ENCODE measurements around the gene PPIL1. TPM values are rescaled to one million over a fixed set of nuclear protein-coding genes. Genes with fewer than 3 reads are reported as not detected.
A peak's percentile ranks its signal among the peaks of the same experiment; 100 is the strongest.

The PPIL1 gene
- total and polyA plus RNA-seq, 2 of the 13 experiments (the other 11 are each of a cell fraction or from before 2014, with no cell fraction given): 74.2 to 144 TPM

DNA sequence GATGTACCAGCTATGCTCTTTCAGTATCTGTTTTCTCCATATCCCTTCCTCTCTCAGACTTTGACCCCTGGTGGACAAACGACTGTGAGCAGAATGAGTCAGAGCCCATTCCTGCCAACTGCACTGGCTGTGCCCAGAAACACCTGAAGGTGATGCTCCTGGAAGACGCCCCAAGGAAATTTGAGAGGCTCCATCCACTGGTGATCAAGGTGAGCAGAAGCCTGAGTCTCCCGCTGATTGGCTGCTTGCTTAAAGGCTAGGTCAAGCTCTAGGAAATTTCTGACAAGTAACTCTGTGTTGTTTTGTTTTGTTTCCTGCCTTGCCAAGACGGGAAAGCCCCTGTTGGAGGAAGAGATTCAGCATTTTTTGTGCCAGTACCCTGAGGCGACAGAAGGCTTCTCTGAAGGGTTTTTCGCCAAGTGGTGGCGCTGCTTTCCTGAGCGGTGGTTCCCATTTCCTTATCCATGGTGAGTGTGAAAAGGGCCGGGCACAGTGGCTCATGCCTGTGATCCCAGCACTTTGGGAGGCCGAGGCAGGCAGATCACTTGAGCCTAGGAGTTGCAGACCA, 39.7 kb upstream of the PPIL1 start (continued):
- TF ChIP-seq BATF2 (CRISPR knock-in tag; IDR thresholded peaks at IDR 0.05) (no peak), FLYWCH1 (CRISPR knock-in tag; IDR thresholded peaks at IDR 0.05) (no peak), HNRNPLL (IDR thresholded peaks at IDR 0.05; ENCODE audit: low read depth, low read length, poor library complexity, severe bottlenecking) (no peak), NFYC (CRISPR knock-in tag; IDR thresholded peaks at IDR 0.05) (no peak), ZNF644 (CRISPR knock-in tag; IDR thresholded peaks at IDR 0.05; ENCODE audit: low read depth) (peak; percentile 39; the same call in 1 of the 2 replicates), ZNF24 (IDR thresholded peaks at IDR 0.05) (no peak), MIER3 (CRISPR knock-in tag; IDR thresholded peaks at IDR 0.05; ENCODE audit: borderline replicate concordance) (no peak), ZMYM4 (CRISPR knock-in tag; IDR thresholded peaks at IDR 0.05) (no peak), ATF3 (CRISPR knock-in tag; IDR thresholded peaks at IDR 0.05) (0 out of 2 replicates have a peak, but pooled peaks have one; percentile 24), SNAI1 (CRISPR knock-in tag; IDR thresholded peaks at IDR 0.05; ENCODE audit: borderline replicate concordance) (no peak), YEATS4 (CRISPR knock-in tag; IDR thresholded peaks at IDR 0.05; ENCODE audit: borderline replicate concordance) (no peak), CENPX (CRISPR knock-in tag; IDR thresholded peaks at IDR 0.05) (no peak), KLF12 (CRISPR knock-in tag; IDR thresholded peaks at IDR 0.05; ENCODE audit: borderline replicate concordance) (no peak), ZNF232 (CRISPR knock-in tag; IDR thresholded peaks at IDR 0.05; ENCODE audit: borderline replicate concordance) (no peak), REXO4 (CRISPR knock-in tag; IDR thresholded peaks at IDR 0.05; ENCODE audit: borderline replicate concordance) (no peak), SIX4 (CRISPR knock-in tag; IDR thresholded peaks at IDR 0.05) (no peak), SIX1 (CRISPR knock-in tag; IDR thresholded peaks at IDR 0.05; ENCODE audit: borderline replicate concordance) (no peak; the same call in 1 of the 2 replicates), ZNF609 (CRISPR knock-in tag; IDR thresholded peaks at IDR 0.05; ENCODE audit: borderline replicate concordance) (no peak), PCBP1 (IDR thresholded peaks at IDR 0.05; ENCODE audit: borderline replicate concordance, low read depth, low read length) (no peak), SKI (IDR thresholded peaks at IDR 0.05; ENCODE audit: partially characterized antibody) (no peak)
- TF ChIP-seq, protein P1, sequence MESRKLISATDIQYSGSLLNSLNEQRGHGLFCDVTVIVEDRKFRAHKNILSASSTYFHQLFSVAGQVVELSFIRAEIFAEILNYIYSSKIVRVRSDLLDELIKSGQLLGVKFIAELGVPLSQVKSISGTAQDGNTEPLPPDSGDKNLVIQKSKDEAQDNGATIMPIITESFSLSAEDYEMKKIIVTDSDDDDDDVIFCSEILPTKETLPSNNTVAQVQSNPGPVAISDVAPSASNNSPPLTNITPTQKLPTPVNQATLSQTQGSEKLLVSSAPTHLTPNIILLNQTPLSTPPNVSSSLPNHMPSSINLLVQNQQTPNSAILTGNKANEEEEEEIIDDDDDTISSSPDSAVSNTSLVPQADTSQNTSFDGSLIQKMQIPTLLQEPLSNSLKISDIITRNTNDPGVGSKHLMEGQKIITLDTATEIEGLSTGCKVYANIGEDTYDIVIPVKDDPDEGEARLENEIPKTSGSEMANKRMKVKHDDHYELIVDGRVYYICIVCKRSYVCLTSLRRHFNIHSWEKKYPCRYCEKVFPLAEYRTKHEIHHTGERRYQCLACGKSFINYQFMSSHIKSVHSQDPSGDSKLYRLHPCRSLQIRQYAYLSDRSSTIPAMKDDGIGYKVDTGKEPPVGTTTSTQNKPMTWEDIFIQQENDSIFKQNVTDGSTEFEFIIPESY (CRISPR knock-in tag; IDR thresholded peaks at IDR 0.05): no peak
- TF ChIP-seq, protein P2, sequence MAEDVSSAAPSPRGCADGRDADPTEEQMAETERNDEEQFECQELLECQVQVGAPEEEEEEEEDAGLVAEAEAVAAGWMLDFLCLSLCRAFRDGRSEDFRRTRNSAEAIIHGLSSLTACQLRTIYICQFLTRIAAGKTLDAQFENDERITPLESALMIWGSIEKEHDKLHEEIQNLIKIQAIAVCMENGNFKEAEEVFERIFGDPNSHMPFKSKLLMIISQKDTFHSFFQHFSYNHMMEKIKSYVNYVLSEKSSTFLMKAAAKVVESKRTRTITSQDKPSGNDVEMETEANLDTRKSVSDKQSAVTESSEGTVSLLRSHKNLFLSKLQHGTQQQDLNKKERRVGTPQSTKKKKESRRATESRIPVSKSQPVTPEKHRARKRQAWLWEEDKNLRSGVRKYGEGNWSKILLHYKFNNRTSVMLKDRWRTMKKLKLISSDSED (CRISPR knock-in tag; IDR thresholded peaks at IDR 0.05): no peak

Data from HepG2 (cell line).